Breast epithelium (tissue), 3 donors: ENCODE results near the gene C6orf47.

Experiments
- CTCF ChIP-seq, 3 donors: fragments of 450-650 bp; IDR thresholded peaks; one replicate each; pipeline ENCODE4 v1.5.1; 2016 to 2017; ENCODE audit warnings: antibody characterized with exemption in 3 of 3, mild to moderate bottlenecking in 3 of 3, moderate library complexity in 3 of 3
- POLR2A ChIP-seq: fragments of 450-650 bp; IDR thresholded peaks from one replicate; pipeline ENCODE4 v1.6.1; 2016; ENCODE audit warnings: antibody characterized with exemption, mild to moderate bottlenecking, moderate library complexity

GRCh38 chr6:31641370-31641769 lies 19.2 kb downstream of the C6orf47 start:
- TF ChIP-seq POLR2A (no peak), CTCF (IDR thresholded peaks at IDR 0.05) (no peak)
